ENCODE data around the gene TCF25.

DNA sequence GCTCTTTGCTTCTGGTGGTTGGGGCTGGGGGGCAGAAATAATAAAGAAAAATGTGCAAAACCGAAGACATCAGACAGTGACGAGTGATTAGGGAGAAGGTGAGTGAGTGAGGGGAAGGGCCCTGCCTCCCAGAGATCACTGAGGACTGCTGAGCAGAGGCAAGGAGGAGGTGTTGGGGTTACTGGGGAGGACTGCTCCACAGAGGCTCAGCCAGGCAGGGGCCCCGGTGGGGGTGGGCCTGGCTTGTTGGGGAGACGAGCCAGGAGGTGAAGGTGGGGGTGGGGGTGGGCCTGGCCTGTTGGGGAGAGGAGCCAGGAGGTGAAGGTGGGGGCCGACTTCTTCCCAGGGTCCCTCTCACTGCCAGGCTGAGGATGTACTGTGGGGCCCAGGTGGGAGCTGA lies 73.1 kb downstream of the TCF25 start:
- TF ChIP-seq, protein P1, sequence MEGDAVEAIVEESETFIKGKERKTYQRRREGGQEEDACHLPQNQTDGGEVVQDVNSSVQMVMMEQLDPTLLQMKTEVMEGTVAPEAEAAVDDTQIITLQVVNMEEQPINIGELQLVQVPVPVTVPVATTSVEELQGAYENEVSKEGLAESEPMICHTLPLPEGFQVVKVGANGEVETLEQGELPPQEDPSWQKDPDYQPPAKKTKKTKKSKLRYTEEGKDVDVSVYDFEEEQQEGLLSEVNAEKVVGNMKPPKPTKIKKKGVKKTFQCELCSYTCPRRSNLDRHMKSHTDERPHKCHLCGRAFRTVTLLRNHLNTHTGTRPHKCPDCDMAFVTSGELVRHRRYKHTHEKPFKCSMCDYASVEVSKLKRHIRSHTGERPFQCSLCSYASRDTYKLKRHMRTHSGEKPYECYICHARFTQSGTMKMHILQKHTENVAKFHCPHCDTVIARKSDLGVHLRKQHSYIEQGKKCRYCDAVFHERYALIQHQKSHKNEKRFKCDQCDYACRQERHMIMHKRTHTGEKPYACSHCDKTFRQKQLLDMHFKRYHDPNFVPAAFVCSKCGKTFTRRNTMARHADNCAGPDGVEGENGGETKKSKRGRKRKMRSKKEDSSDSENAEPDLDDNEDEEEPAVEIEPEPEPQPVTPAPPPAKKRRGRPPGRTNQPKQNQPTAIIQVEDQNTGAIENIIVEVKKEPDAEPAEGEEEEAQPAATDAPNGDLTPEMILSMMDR (optimal IDR thresholded peaks at IDR 0.05 in 1 of 3, IDR thresholded peaks at IDR 0.05 in 1 of 3, conservative IDR thresholded peaks at IDR 0.05 in 1 of 3; ENCODE audit: extremely low read depth in 1 of 3, insufficient read depth in 2 of 3, low read length in 3 of 3) = no peak
- no peak for TF ChIP-seq EZH2 (IDR thresholded peaks at IDR 0.05; ENCODE audit: low read length)
